ENCODE data around the gene PIAS4.

DNA sequence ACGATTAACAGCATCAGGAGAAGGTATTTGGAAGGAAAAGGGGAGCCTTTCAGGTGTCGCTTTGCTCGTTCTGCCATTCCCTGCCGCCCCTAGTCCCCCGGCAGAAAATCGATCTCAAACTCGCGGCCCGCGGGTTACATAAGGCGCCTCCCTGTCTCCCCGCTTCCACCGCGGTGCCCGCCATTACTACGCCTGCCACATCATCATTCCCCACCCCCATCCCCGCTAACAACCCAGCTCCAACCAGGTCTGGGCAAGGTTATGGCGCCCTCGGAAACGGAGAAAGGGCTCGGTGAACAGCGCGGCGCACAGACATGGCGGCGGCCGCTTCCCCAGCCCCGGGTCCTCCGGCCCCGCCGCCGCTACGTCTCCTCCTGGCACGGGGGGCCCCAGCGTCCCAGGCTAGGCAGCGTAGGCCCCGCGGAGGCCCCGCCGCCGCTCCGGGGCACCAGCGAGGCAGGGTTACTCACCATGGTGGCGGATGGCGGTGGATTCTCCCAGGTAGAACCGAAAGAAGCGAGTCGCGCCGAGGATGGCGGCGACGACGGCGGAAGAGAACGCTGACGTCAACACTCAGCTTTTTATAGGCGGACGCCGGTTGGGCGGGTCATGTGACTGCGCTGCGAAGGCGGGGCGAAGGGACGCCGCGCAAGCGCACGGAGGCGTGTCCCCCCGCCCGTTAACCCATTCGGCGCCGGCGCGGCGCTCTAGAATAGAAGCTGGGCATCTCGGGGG is 22.5 kb upstream of the PIAS4 start, which contains the start of gene EEF2:
- TF ChIP-seq SNAI2 (CRISPR knock-in tag; IDR thresholded peaks at IDR 0.05) (no peak), ZNF70 (CRISPR knock-in tag; IDR thresholded peaks at IDR 0.05) (no peak)
- TF ChIP-seq, protein P1, sequence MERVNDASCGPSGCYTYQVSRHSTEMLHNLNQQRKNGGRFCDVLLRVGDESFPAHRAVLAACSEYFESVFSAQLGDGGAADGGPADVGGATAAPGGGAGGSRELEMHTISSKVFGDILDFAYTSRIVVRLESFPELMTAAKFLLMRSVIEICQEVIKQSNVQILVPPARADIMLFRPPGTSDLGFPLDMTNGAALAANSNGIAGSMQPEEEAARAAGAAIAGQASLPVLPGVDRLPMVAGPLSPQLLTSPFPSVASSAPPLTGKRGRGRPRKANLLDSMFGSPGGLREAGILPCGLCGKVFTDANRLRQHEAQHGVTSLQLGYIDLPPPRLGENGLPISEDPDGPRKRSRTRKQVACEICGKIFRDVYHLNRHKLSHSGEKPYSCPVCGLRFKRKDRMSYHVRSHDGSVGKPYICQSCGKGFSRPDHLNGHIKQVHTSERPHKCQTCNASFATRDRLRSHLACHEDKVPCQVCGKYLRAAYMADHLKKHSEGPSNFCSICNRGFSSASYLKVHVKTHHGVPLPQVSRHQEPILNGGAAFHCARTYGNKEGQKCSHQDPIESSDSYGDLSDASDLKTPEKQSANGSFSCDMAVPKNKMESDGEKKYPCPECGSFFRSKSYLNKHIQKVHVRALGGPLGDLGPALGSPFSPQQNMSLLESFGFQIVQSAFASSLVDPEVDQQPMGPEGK (CRISPR knock-in tag; IDR thresholded peaks at IDR 0.05; ENCODE audit: borderline replicate concordance) = no peak
